ENCODE measurements around the gene ARL10. TPM values are rescaled to one million over a fixed set of nuclear protein-coding genes. Genes with fewer than 3 reads are reported as not detected.
A peak's percentile ranks its signal among the peaks of the same experiment; 100 is the strongest.

ARL10 gene
- total RNA-seq, 2 experiments from 2014 or later, result 5.4 to 7.7 TPM

DNA sequence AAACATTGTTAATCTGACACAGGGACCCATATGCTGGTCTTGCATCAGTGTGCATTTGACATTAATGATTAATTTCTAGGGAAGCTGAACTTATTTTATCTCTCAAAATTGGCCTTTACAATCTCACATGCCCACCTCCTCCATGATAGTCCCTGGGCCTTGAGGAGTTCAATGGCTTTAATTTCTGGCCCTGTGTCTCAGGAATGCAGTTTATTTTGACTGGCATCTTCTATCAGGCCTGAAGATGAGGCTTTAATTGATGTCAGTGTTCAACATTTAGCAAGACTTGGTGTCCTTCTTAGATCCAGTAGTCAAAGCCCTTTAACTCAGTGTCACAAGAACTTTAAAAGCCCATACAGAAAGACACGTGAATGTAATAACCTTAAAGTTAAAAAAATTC, 61.6 kb downstream of the ARL10 start:
- Mint-ChIP-seq H3K4me1 (peaks cover 9% of the 10 kb centered on the region), H3K27me3 (peaks cover 17% of the 10 kb centered on the region), H3K4me3 (no peak overlapping the region), H3K27ac (no peak overlapping the region), H3K36me3 (ENCODE audit: low read depth) (peaks cover 3% of the 10 kb centered on the region), H3K9me3 (peaks cover 5% of the 10 kb centered on the region)
- DNase-seq, result no peak
- ChIA-PET POLR2A (no interaction called here), CTCF (interaction anchor here (0.8 to 1.4 kb wide), 2 partner anchors 21 to 93 kb away, joined by 3 to 5 read pairs; no protein-coding TSS in a partner anchor)

DNA sequence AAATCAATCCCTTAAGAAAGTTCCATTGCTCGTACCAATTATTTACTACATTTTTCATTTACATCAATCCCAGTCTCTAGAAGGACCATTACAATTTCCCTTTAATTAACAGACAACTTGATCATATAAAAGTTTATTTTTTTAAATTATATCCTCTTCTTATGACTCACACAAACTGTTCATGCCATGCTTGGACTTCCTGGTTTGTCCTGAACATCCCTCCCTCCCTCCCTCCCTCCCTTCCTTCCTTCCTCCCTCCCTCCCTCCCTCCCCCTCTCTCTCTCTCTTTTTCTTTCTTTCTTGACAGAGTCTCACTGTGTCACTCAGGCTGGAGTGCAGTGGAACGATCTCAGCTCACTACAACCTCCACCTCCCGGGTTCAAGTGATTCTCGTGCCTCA, 62.7 kb downstream of the ARL10 start:
- CTCF ChIA-PET, result interaction anchor here (1.0 kb wide), 1 partner anchor 11 kb away, joined by 6 read pairs; the partner anchor contains the start of gene CLTB
- POLR2A ChIA-PET, result no interaction called here
- H3K27me3 Mint-ChIP-seq, result peaks cover 15% of the 10 kb centered on the region

DNA sequence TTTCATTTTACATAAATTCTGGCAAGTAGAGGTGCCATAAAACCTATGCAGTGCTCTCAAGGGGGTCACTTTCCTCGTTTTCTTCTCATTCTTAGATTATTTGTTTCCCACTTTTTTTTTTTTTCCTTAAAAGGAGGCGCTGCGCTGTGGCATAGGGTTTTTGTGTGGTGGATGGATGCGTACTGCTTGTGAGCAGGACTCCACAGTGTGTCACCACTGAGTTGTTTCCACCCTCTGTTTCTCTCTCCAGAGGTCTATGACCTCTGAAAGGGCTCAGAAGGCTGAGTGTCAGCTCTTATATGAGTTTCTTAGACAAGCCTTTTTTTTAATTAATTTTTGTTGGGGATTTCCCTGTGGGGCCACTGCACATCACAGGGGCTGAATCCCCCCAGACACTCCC, 64.7 kb downstream of the ARL10 start:
- peaks cover 15% of the 10 kb centered on the region for H3K27me3 Mint-ChIP-seq
- peaks cover 9% of the 10 kb centered on the region for H3K9me3 Mint-ChIP-seq
- H3K27ac Mint-ChIP-seq, result no peak overlapping the region
- peaks cover 9% of the 10 kb centered on the region for H3K4me1 Mint-ChIP-seq
- peaks cover 3% of the 10 kb centered on the region for H3K36me3 Mint-ChIP-seq (ENCODE audit: low read depth)
- ChIA-PET CTCF (interaction anchor here (1.0 kb wide), 1 partner anchor 16 kb away, joined by 4 read pairs; no protein-coding TSS in a partner anchor), POLR2A (no interaction called here)
- DNase-seq, result no peak
- no peak overlapping the region for H3K4me3 Mint-ChIP-seq

More for the DNA sequence above, 62.7 kb downstream of the ARL10 start:
- peaks cover 9% of the 10 kb centered on the region for H3K9me3 Mint-ChIP-seq
- DNase-seq, result no peak
- H3K27ac Mint-ChIP-seq, result no peak overlapping the region
- no peak overlapping the region for H3K4me3 Mint-ChIP-seq
- H3K4me1 Mint-ChIP-seq, result peaks cover 9% of the 10 kb centered on the region
- H3K36me3 Mint-ChIP-seq (ENCODE audit: low read depth), result peaks cover 3% of the 10 kb centered on the region

Small RNA genes lying within 50 kb of the gene (microRNA-seq; reads per million reads assigned to microRNA genes)
- 3.2 reads per million, percentile 19 among the genes with 10 or more reads in this experiment for gene MIR1271 (ENCODE audit: borderline microRNAs expressed, borderline replicate concordance)

Other genes starting within 250 kb of the ARL10 start
- 10 to 100 TPM; 29.9 to 30.2 TPM for gene SIMC1, start 127.1 kb upstream of the ARL10 start, total RNA-seq
- 10 to 100 TPM; 46.3 to 53.6 TPM for gene KIAA1191, start 3.7 kb upstream of the ARL10 start, total RNA-seq
- gene NOP16, start 23.1 kb downstream of the ARL10 start, total RNA-seq, result 10 to 100 TPM; 29.1 to 34.0 TPM
- 100 to 1,000 TPM; 143 to 150 TPM for gene HIGD2A, start 23.3 kb downstream of the ARL10 start, total RNA-seq
- 10 to 100 TPM; 53.8 to 65.8 TPM for gene CLTB, start 51.1 kb downstream of the ARL10 start, total RNA-seq
- gene FAF2, start 82.9 kb downstream of the ARL10 start, total RNA-seq, result 10 to 100 TPM; 32.3 to 41.0 TPM
- 100 to 1,000 TPM; 137 TPM for gene RNF44, start 171.9 kb downstream of the ARL10 start, total RNA-seq
- gene CDHR2, start 183.9 kb downstream of the ARL10 start, total RNA-seq, result 1 to 10 TPM; 1.3 to 2.4 TPM
- gene GPRIN1, start 244.7 kb downstream of the ARL10 start, total RNA-seq, result 1 to 10 TPM; 2.5 to 2.6 TPM

All from activated CD4-positive, alpha-beta T cell treated with anti-CD3 and anti-CD28 coated beads, Interleukin-2, amount 10 ng/mL, durations not matched to agents 7 days and 5 days (primary cell).